HG03039 (cell line): ENCODE results near the gene ACTL7B.
"Not testable (repeated sequence)": the region's sequence is repeated elsewhere in the genome, so short reads cannot be mapped to it uniquely, and the experiment has no call there.

ENCODE experiments used
- ATAC-seq: cut with Tn5 transposase; IDR thresholded peaks from one replicate; pipeline ENCODE4 v1.9.1; 2021; ENCODE audit warnings: mild to moderate bottlenecking, moderate library complexity; ENCODE audit not compliant: unreplicated experiment

ACTL7B gene

DNA sequence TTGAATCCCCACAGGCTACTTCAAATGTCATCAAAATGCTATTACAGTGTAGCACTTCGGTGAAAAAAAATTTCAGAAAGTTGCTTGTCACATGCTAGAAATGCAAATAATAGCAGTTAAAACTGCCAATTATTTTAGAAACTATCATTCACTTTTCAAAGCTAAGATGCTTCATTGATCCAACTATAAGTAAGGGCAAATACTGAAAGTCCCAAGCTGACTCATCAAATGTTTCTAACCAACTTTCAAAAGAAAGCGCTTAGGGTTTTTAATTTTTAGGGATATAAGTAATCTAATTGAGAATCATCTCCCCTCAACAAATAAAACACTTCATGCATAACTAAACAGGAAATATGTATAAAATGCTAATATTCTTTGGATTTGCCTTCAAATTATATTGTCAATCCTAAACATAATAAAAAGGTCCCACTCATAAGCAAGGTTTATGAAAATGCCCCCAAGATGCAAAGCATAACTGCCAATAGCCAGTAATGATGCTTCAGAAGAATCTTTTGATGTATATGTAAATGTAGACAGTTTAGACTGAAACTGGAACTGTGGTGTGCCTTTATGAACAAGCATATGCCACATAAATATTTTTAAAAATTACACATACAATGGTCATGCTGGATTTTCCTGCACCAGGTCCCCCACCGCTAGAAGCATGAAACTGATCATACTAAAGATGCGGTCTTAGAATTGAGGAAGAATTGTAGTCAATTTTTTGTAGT is 18.4 kb upstream of the ACTL7B start:
- no peak for ATAC-seq

DNA sequence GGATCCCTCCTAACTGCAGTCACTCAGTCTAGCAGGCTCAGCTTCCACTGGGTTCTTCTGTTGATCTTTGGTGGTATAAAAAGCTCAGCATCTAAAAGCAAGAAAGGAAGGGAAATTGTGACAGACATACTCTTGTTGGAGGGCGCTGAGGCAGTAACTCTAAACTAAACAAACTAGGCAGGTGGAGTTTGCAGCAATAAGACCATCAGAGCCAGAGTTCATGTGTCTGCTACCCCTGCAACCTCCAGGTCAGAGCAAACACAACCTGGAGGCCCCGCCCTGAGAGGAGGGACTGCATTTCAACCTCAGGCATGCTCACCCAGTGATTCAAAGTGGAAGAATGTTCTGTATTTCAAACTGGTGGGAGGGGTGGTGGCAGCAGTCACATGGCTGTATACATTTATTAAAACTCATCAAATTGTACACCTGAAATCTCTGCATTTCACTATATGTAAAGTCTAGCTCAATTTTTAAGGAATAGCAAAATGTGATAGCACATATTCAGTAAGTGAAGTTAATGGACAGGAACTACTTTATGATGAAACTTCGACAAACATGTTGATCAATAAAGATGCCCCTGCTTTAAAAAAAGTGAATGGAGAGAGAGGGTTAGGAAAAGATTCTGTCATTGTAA is 13.4 kb upstream of the ACTL7B start:
- ATAC-seq: no peak

DNA sequence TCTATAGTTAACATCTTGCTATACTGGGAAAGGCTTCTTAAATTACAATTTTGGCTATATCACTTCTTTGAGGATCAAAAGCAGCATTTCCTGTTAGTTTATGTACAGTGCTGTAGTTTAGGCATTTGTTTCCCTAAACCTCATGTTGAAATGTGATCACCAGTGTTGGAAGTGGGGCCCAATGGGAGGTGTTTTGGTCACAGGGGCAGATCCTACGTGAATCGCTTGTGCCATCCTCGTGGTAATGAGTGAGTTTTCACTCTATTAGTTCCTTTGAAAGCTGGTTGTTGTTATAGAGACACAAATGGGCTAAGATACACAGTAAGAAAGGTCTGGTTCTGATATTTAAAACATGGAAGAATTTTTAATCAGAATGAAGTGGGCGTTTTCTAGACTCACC is 12.0 kb upstream of the ACTL7B start:
- no peak for ATAC-seq

DNA sequence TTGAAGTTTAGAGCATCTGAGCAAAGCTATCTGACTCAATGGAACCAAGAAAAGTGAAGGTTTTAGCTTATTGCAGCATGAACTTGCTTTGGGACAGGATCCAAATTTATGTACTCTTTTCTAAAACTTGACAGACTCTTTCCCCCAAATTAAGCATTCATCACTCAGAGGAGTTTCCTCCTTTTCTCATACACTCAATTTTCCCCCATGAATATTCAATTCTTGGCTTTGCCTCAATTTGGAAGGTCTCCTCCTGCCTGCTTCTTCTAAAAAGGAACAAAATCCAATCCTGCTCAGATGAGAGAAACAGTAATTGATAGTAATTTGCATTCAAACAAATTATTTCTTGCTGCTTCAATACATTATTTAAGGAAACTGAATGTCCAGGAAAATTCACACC is 11.3 kb upstream of the ACTL7B start:
- ATAC-seq: no peak

DNA sequence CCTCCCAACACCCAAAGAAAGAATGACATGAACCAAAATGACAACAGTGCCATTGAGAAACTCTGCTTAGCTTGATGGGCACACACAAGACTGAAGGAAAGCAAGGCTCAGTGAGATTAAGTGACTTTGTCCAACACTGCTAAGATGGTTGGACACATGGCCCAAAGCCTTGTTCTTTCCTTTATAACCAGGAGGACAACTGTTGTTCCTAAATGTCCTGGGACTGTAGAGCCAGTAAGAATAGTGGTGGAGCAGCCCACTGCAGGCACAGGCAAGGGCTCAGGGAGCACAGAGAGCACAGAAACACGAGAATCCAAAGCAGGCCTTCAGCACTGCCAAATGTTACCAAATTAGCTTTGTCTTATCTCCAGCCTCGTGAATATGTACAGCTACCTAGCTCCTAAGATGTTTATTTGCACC is 10.2 kb upstream of the ACTL7B start:
- no peak for ATAC-seq

DNA sequence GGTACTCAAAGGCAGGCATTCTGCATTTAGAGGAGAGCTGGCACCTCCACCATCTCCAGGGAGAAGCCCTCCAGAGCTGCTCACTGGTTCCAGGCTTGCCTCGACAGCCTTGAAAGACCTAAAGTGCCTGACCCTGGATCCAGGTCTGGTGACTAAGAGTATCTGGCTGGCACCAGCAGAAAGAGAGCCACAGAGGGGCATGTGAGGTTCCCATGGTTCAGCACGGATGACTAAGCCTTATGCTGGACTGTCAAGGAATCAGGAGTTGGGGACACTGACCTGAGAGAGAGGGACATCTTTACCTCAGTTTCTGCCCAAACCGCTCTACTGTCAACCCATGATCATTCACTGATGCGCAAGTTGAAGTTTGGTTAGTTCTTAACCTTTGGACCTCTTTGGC is 9.3 kb upstream of the ACTL7B start:
- ATAC-seq: no peak

DNA sequence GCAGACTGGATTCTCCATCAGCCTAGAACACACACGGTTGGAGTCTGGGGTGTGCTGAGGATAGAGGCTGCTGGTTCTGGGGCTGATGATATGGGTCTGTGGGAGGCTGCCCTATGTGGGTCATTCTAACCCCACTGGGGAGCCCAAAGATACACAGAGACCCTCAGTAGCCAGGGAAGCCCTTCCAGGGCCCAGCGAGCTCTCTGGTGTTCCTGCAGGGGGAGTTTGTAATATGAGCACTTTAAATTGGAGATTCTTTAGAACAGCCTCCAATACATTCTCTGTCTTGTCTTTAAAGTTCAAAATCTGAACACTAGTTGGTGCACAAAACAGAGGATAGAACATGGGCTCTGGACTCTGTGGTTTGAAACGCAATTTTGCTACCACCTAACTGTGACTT is 8.7 kb upstream of the ACTL7B start:
- no peak for ATAC-seq

DNA sequence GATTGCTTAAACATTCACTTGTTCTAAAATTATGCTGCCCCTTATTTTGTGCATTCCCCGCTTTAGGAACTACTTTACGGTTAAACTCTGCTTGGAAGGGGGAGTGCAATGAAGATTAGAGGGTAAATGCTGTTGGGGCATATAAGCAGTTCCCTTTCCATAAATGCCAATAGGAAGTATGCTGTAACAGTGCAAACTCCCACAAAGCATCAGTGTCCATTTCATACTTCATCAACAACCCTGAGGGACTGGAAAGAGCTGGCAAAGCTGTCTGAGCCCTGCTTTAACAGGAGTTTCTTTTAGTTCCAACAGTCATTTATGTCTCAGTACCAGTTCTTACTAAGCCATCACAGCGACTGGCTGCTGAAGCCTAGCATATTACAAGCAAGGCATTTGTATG is 8.1 kb upstream of the ACTL7B start:
- ATAC-seq: no peak

DNA sequence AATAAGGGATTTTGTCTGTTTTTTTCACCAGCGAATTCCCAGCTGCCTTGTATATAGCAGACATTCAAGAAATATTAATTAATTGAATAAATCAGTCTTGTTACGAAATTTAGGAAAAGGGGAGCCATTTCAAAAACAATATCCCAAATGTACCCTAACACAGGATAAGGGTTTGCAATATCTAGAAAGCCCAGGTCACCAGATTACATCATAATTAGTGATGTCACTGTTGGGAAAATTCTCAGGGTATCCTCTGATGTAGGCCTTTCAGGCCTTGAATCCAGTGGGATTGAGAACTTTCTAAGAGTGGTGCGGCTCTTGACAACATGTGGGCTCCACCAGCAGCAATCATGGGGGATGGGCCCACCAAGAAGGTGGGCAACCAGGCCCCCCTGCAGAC is 6.2 kb upstream of the ACTL7B start, which contains the start of gene ACTL7A:
Gene ACTL7A, plus strand, starts transcription at position 270 of the 400 bp plus-strand sequence. Its CDS starts 57 bp downstream, at position 327.
- ATAC-seq: no peak

DNA sequence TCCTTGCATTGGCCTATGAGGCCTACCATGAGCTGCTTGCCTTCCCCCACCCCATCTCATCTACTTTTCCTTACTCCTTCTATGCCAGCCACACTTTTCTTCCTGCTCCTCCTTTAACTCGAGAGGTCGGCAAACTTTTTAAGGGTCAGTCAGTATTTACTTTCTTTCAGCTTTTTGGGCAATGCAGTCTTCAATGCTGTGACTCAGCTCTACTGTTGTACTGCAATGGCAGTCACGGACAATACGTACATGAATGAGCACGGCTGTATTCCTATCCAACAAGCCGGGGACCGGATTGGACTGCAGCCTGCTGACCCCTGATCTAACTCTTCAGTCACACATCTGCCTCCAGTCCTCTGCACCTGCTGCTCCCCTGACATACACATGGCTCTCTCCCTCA is 5.7 kb upstream of the ACTL7B start:
- no peak for ATAC-seq

DNA sequence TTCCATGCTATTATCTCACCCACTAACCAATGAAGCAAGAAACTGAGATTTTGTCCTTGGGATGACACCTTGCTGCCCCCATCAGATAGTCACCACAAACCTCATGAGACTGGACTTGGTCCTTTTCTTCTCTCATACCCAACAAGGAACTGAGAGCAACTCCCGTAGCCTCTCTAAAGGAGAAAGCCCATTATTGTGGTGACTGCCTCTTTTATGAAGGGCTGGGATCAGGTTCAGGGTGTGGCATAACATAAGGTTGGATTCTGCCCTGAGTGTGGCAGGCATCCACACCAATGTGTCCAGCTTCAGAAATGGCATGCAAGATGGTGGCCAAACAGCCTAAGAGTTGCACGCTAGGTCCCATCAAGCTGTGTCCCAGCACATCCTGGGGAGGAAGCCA is 5.0 kb upstream of the ACTL7B start:
- ATAC-seq: no peak

DNA sequence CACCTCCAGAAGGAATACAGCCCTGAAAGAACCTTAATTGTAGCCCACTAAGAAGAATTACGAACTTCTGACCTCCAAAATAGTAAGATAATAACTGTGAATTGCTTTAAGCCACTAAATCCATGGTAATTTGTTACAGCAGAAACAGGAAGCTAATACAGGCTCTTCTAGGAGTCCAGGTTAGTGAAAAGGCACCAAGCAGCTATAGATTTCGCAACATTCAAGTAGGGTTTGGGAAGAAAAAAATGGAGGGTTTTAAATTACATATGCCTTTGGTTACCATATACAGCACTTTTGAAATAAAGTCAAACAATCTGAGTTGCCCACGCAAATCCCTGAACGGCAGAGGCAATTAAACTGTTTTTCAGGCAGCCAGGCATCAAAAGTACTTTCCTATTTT is 4.6 kb upstream of the ACTL7B start:
- no peak for ATAC-seq

DNA sequence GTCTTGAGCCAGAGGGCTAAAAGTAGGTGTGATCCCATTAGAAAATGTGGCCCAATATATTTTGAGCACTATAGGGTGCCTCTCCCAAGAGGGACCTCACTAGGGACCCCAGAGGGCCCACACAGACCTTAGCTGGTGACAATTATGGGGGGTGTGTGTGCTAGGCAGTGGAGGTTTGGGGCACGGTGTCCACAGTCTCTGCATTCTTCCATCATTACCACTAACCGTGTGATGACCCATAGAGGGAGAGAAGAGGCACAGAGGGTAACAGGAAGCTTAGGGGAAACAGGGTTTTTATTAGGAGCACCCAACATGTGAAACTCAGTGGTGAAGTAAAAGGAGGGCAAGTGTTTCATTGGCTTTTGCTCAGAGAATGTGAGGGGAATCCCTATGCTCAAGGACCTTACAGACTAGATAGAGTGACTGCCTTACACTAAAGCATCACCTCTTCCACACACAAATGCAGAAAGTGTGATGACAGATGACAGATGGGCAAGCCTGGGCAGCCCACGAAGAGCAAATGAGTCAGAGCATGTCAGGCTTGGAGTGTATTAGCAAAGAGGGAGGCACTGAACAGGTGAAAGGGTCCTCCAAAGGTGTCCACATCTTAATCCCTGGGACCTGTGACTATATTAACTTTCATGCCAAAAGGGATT is 3.8 kb upstream of the ACTL7B start:
- no peak for ATAC-seq

DNA sequence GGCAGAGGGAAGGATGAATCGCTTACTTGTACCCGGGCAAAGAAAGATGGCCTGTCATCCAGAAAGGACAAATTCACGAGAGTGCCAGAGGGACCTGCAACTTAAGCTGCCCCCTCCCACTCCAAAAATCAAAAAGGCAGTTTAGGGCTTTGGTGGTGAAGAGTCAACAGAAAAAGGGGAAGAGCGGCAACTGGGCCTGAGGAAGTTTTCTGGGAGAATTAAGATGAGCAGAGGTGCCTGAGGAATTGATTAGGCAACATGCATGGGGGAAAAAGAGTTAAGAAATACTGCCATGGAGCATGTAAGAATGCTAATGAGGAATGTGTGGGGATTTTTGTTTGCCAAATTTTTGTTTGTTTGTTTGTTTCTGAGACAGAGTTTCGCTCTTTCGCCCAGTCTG is 1.8 kb upstream of the ACTL7B start:
- ATAC-seq: no peak

DNA sequence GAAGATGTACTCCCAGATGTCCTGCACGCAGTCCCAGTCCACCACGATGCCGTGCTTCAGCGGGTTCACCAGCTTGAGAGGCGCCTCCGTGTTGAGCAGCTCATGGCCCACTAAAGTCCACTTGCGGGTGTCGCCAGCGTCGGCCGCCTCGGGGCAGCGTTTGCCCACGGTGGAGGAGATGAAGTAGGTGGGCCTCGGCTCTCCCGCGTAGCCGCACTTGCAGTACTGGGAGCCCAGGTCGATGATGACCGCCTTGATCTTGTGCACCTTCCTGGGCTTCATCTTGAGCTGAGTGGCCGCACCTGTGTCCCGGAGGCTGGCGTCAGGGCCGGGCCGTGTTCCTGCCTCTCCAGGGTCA is 278 bp downstream of the ACTL7B start:
- ATAC-seq: no peak

DNA sequence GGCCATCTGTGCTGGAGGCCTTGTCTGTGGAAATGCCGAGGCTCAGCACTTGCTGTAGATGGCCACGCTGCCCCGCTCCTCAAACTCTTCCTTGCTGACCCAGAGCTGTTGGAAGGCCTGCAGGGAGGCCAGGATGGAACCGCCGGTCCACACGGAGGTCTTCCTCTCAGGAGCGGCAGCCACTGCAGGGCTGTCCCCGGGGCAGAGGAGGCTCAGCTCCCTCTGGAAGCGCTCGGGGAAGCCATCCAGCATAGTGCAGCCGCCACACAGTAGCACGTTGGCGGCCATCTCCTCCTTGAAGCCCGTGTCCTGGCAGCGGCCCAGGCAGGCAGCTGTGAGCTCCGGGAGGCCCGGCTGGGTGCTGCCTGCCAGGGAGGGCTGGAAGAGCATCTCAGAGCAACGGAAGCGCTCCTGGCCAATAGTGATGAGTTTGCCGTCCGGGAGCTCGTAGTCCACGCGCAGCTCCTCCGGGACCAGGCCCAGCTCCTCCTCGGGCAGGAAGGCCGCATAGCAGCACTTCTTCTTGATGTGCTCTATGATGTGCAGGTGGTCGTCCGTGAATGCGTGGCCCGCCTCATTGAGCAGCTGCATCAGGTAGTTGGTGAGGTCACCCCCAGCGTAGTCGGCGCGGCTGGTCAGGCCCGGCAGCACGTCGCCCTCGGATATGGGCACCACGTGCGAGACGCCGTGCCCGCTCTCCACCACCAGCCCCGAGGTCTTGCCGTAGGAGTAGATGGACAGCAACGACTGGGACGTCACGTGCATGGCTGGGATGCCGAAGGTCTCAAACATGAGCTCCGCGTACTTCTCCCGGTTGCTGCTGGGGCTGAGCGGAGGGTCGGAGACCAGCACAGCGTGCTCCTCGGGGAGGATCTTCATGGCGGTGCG is 901 bp downstream of the ACTL7B start:
- no peak for ATAC-seq

DNA sequence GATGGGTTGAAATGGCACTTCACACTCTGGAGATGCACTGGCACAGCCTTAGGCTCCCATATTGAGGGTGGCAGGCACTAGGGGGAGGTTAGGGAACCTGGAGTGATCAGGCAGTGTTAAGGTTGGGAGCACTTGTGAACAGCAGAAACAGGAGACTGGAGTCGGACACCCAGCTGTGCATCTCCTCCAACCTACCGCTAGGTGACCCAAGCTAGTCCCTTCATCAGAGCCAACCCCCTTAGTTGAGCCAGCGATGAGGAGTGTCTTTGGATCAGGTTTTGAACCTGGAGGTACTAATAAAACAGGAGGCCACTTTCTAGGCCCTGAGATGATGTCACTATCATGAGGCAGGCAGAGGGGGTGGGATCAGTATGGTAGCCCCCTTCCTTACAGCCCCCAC is 1.7 kb downstream of the ACTL7B start:
- no peak for ATAC-seq

DNA sequence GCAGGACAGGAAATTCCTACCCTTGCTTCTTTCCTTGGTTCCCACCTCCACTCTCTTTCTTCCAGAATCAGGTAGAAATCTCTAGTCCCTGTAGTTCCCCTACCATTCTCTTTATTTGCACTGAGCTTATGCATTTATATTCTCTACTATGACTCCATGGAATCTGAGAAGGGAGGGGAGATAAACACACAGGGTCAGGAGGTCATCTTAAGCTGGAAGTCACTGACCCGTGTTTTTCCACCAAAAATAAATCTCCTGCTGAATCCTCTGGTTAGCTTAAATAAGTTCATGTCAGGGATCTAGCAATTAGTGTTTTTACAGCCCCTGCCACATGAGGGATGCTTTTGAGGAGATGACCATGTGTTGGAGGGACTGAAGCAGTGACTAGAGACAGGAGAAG is 3.7 kb downstream of the ACTL7B start:
- no peak for ATAC-seq

DNA sequence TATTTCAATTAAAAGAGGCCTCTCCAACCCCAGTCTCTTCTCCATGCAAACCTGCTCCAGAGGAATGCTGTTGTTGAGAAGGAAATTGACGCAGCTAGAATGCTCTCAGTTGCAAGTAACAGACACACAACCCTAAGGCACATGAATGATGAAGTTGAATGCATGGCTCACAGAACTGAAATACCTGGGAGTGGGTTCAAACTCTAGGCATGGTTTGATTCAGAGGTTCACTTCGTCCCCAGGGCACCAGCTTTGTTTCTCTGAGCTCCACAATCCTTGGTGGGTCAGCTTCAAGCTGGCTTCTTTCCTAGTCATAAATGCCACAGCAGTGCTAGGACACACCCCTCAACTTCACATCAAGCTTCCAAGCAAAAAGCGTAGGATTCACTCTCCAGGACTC is 4.6 kb downstream of the ACTL7B start:
- ATAC-seq: no peak

DNA sequence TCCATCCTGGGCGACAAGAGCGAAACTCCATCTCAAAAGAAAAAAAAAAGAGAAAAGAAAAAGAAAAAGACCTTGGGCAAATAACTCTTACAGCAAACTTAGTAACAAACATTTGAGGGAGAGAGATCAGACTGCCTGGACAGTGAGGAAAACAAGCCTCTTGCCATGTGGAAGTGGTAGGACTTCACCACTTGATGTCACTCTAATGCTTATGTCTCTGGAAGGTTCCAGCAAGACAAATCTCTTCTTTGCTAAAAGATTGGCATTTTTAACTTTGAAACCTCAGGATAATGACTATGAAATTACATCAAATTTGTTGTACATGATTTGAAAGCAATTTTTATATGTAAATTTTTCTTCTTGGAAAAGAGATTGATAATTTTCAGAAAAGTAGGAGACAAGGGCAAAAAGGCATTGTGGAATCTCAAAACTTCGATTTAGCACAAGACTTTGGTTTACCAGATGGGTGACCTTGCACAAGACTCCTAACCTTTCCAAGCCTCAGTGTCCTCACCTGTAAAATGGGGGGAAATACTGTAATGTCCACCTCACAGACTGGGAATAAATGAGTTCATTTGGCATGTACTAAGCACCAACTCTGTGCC is 5.4 kb downstream of the ACTL7B start:
- no peak for ATAC-seq

DNA sequence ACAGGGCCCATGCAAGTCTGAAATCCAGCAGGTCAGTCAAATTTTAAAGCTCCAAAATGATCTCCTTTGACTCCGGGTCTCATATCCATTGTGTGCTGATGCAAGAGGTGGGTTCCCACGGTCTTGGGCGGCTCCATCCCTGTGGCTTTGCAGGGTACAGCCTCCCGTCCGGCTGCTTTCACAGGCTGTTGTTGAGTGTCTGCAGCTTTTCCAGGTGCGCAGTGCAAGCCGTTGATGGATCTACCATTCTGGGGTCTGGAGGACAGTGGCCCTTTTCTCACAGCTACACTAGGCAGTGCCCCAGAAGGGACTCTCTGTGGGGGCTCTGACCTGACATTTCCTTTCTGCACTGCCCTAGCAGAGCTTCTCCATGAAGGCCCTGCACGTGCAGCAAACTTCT is 7.5 kb downstream of the ACTL7B start:
- ATAC-seq: not testable (repeated sequence)
